GM15510 (cell line): ENCODE results near the gene SMARCA2.

Source experiments
- POLR2A ChIP-seq: IDR thresholded peaks from 3 replicates; pipeline ENCODE4 v1.6.1; 2011; ENCODE audit warnings: borderline replicate concordance; ENCODE audit not compliant: insufficient read length; ENCODE audit errors: extremely low read depth

Gene SMARCA2

GRCh38 chr9:2128618-2129017 lies 113.5 kb downstream of the SMARCA2 start:
- TF ChIP-seq POLR2A, result no peak

GRCh38 chr9:2130941-2131340 lies 115.8 kb downstream of the SMARCA2 start:
- no peak for TF ChIP-seq POLR2A

- TF ChIP-seq POLR2A, result no peak
Measured at GRCh38 chr9:2132484-2133082, 117.4 kb downstream of the SMARCA2 start.

GRCh38 chr9:2134391-2134790 lies 119.2 kb downstream of the SMARCA2 start:
- TF ChIP-seq POLR2A, result no peak

DNA sequence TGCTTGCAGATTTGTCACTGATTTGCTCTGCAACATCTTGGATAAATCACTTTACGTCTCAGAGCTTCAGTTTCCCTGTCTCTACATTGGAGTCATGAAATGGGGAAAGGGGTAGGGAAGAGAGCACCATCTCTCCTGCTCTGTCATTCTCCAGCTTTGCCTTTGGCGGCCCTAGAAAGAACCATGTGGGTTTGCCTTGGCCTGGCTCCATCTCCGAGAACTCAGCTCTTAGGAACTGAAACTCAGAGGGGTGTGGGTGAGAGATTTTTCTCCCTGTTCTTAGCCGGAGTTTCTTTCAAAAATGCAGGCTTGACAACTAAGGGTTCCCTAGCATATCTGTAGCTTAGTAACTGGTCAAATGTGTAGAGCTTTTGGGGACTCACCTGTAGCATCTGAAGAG lies 123.5 kb downstream of the SMARCA2 start:
- no peak for TF ChIP-seq POLR2A

- no peak for TF ChIP-seq POLR2A
Measured at GRCh38 chr9:2140600-2141223, 125.6 kb downstream of the SMARCA2 start.

DNA sequence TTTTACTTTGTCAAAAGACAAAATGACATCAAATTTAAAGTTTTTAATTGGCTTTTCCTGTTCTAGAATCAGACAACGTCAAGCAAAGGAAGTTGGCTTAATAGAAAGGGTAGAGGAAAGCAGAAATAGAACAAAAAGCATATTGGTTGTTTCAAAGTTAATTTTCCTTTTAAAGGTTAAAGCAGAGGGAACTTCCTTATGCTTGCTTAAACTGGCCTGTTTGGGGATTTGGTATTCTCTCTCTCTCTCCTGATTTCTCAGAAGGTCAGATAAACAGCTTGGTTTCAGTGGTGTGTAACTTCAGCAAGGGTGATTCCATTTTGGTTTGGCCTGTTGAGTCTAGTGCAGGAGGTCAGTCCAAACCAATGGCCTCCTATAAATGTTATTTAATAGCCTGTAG lies 127.1 kb downstream of the SMARCA2 start:
- TF ChIP-seq POLR2A, result no peak

- no peak for TF ChIP-seq POLR2A
Measured at GRCh38 chr9:2144619-2145018, 129.5 kb downstream of the SMARCA2 start.

DNA sequence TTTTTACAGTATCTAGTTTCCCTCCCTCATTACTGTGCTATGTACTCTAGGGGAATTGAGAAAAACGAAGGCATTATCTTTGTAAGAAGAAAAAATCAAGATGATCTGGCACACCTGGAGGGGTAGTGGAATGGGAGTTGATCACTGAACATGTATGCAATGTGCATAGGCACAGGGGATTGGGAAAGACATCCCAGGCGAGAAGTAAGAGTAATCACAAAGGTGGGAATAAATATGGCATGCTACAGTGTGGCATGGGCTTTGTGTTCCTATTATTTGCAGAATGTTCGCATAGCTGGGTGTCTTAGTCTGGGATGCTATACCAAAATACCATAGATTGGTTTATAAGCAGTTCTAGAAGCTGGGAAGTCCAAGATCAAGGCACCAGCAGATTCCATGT lies 130.6 kb downstream of the SMARCA2 start:
- no peak for TF ChIP-seq POLR2A

- no peak for TF ChIP-seq POLR2A
Measured at GRCh38 chr9:2150338-2150737, 135.2 kb downstream of the SMARCA2 start.

GRCh38 chr9:2151171-2151570 lies 136.0 kb downstream of the SMARCA2 start:
- no peak for TF ChIP-seq POLR2A

GRCh38 chr9:2152966-2153629 lies 138.0 kb downstream of the SMARCA2 start:
- no peak for TF ChIP-seq POLR2A

- no peak for TF ChIP-seq POLR2A
Measured at GRCh38 chr9:2153630-2154217, 138.6 kb downstream of the SMARCA2 start.

GRCh38 chr9:2154731-2155130 lies 139.6 kb downstream of the SMARCA2 start:
- TF ChIP-seq POLR2A, result no peak

DNA sequence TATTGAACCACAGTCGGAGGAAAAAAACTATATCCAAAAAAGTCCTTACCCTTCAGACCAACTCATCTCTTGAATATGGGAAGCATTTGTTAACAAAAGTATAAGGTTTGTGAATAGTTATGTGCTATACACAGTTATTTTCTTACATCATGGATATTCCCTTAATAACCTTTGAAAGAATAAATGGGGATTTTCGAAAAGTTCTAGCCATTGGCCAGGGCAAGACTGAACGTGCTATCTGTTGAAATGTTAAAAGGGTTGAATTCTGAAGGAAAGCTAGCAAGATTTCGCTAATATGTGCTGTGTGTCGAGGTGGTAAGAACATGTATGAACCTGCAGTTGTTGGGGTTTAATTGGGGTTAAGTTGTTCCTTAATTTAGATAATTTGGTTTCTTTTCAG lies 140.8 kb downstream of the SMARCA2 start:
- TF ChIP-seq POLR2A, result no peak
